Measurements from ENCODE around the gene UBE2C. TPM values are rescaled to one million over a fixed set of nuclear protein-coding genes. Genes with fewer than 3 reads are reported as not detected.
A peak's percentile ranks its signal among the peaks of the same experiment; 100 is the strongest.

UBE2C gene
- total and polyA plus RNA-seq, 2 of the 8 experiments (the other 6 are each of a cell fraction or from before 2014, with no cell fraction given): 243 to 326 TPM

DNA sequence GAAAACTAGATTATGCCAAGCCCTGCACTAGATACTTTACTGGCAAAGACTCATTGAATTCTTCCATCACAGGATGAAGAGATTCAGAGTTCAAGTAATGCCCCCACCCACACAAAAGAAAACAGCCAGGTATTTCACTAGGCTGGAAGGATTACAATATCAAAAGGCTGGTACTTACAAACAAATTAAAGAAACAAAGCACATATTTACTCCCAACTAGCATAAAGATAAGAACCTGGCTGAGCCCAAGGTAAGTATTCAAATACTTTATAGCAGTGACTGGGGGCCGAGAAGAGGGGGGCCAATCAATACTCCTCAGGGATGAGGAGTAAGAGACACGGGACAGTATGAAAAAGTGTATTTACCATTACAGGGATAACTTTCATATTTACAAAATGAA lies 41.0 kb downstream of the UBE2C start:
- no peak overlapping the region for H2AK5ac ChIP-seq (ENCODE audit: low read depth, low read length)
- ChIA-PET POLR2A (ENCODE audit: partially characterized antibody) (interaction anchor here (0.9 to 9.9 kb wide), 11 partner anchors 14 to 99 kb away, joined by 3 to 178 read pairs (median 4); partner anchors contain the start of genes PCIF1, SNX21 and ZSWIM1), CTCF (ENCODE audit: partially characterized antibody) (interaction anchor here (1.1 to 1.6 kb wide), 4 partner anchors 13 to 54 kb away, joined by 3 to 8 read pairs (median 6); no protein-coding TSS in a partner anchor)
- H3K79me1 ChIP-seq (ENCODE audit: low read depth, low read length): no peaks in the 10 kb centered on the region; the same call in 1 of the 2 replicates
- H3K79me2 ChIP-seq (ENCODE audit: control insufficient read depth in 1 of 2, insufficient read depth in 2 of 2, low read length in 2 of 2): peaks cover 0 to 23% of the 10 kb centered on the region in 2 experiments; a peak in 2 of 4 replicates
- H3K23me2 ChIP-seq (ENCODE audit: low read depth, low read length): peaks cover 8% of the 10 kb centered on the region; the same call in 1 of the 2 replicates
- no peak overlapping the region for H3K56ac ChIP-seq (replicated peaks; ENCODE audit: insufficient read length, low read depth, low read length)
- no peak overlapping the region for H3K9ac ChIP-seq (replicated peaks in 1 of 4; ENCODE audit: extremely low read depth in 1 of 4, low read depth in 3 of 4, low read length in 3 of 4)
- no peak overlapping the region for H4K91ac ChIP-seq (replicated peaks; ENCODE audit: insufficient read length, low read length)
- peaks cover 4 to 16% (median 13%) of the 10 kb centered on the region in 4 experiments for H3K4me1 ChIP-seq (replicated peaks in 1 of 4; ENCODE audit: control insufficient read depth in 3 of 4, insufficient read depth in 4 of 4, low read length in 3 of 4)
- no peak overlapping the region for H2AFZ ChIP-seq (ENCODE audit: low read length)
- no peaks in the 10 kb centered on the region for H3K27me3 ChIP-seq (replicated peaks in 1 of 4; ENCODE audit: control insufficient read depth in 3 of 4, extremely low read depth in 1 of 4, insufficient read depth in 3 of 4, low read length in 3 of 4)
- no peak overlapping the region for H3K4ac ChIP-seq (replicated peaks; ENCODE audit: insufficient read length, low read depth, low read length)
- H3K18ac ChIP-seq (ENCODE audit: extremely low read depth, low read length): peak overlapping the region; percentile 84; the same call in 1 of the 2 replicates
- H2BK12ac ChIP-seq (ENCODE audit: low read depth, low read length): no peak overlapping the region
- H2BK15ac ChIP-seq (ENCODE audit: low read length): no peak overlapping the region
- peaks cover 0 to 19% (median 0%) of the 10 kb centered on the region in 4 experiments; a peak in 3 of 8 replicates for H3K36me3 ChIP-seq (ENCODE audit: control insufficient read depth in 2 of 4, insufficient read depth in 4 of 4, low read length in 3 of 4)
- peak overlapping the region in 1 of 4 experiments; percentile 44; a peak in 2 of 8 replicates for H3K4me3 ChIP-seq (ENCODE audit: extremely low read depth in 1 of 4, insufficient read depth in 2 of 4, low read depth in 3 of 4, low read length in 4 of 4)
- WGBS, 2 experiments (ENCODE audit: extremely low coverage in 1 of 2, insufficient coverage in 1 of 2, insufficient read length in 1 of 2, insufficient replicate concordance in 2 of 2, low coverage in 1 of 2, low lambda C conversion rate in 2 of 2, missing lambda C conversion rate in 1 of 2): 7% methylated on average over 2 of the region's 2 CpGs; no CpG with 5 or more reads in 1 of the 2 experiments
- H3K9me3 ChIP-seq (ENCODE audit: insufficient read depth in 2 of 2, low read depth in 1 of 2, low read length in 1 of 2): no peaks in the 10 kb centered on the region
- no peak overlapping the region for H2BK120ac ChIP-seq (replicated peaks; ENCODE audit: low read depth, low read length)
- no peak overlapping the region for H3K27ac ChIP-seq (ENCODE audit: low read depth, low read length)
- FAIRE-seq (no peak), DNase-seq (ENCODE audit: low read depth in 1 of 2, low spot score in 2 of 2) (peak in 1 of 2 experiments; percentile 49)
- no peak overlapping the region for H3K23ac ChIP-seq (ENCODE audit: insufficient read length)
- peak overlapping the region; percentile 73 for H4K5ac ChIP-seq (ENCODE audit: insufficient read length, low read depth, low read length)
- H3K4me2 ChIP-seq (ENCODE audit: insufficient read depth in 1 of 2, low read depth in 2 of 2, low read length in 2 of 2): peak overlapping the region; percentile 54 to 74
- no peaks in the 10 kb centered on the region for H4K20me1 ChIP-seq (replicated peaks in 1 of 2; ENCODE audit: control insufficient read depth in 1 of 2, insufficient read depth in 2 of 2, low read length in 2 of 2)
- H2BK20ac ChIP-seq (ENCODE audit: low read length): peak overlapping the region; percentile 88; the same call in 1 of the 2 replicates
- H2BK5ac ChIP-seq (ENCODE audit: low read depth, low read length): peak overlapping the region; percentile 94; the same call in 1 of the 2 replicates
- no peak overlapping the region for H3K14ac ChIP-seq (ENCODE audit: insufficient read length)
- no peak overlapping the region for H4K8ac ChIP-seq (ENCODE audit: extremely low read depth, insufficient read depth, low read length)
- TF ChIP-seq EP300 (IDR thresholded peaks at IDR 0.05; ENCODE audit: borderline replicate concordance in 1 of 2, low read depth in 2 of 2, low read length in 2 of 2): peak in 1 of 2 experiments; percentile 56; a peak in 1 of 3 replicates
- TF ChIP-seq SP4 (IDR thresholded peaks at IDR 0.05; ENCODE audit: low read length): no peak
- no peak for TF ChIP-seq SIX5 (IDR thresholded peaks at IDR 0.05; ENCODE audit: low read depth, low read length)
- no peak for TF ChIP-seq GABPA (IDR thresholded peaks at IDR 0.05; ENCODE audit: borderline replicate concordance, insufficient read depth, low read length)
- no peak for TF ChIP-seq CEBPB (IDR thresholded peaks at IDR 0.05; ENCODE audit: low read depth, low read length)
- TF ChIP-seq NRF1 (IDR thresholded peaks at IDR 0.05; ENCODE audit: low read depth, low read length): no peak
- no peak for TF ChIP-seq SRF (IDR thresholded peaks at IDR 0.05; ENCODE audit: low read depth, low read length)
- TF ChIP-seq, protein P1, sequence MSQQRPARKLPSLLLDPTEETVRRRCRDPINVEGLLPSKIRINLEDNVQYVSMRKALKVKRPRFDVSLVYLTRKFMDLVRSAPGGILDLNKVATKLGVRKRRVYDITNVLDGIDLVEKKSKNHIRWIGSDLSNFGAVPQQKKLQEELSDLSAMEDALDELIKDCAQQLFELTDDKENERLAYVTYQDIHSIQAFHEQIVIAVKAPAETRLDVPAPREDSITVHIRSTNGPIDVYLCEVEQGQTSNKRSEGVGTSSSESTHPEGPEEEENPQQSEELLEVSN (IDR thresholded peaks at IDR 0.05): no peak
- no peak for TF ChIP-seq ZNF274 (IDR thresholded peaks at IDR 0.05; ENCODE audit: borderline replicate concordance, extremely low read depth, low read length)
- no peak for TF ChIP-seq SUZ12 (IDR thresholded peaks at IDR 0.05; ENCODE audit: low read length)
- TF ChIP-seq CBX8 (IDR thresholded peaks at IDR 0.05; ENCODE audit: borderline replicate concordance, low read depth, low read length): no peak
- no peak for TF ChIP-seq ASH2L (IDR thresholded peaks at IDR 0.05; ENCODE audit: low read length)
- no peak for TF ChIP-seq SIRT6 (IDR thresholded peaks at IDR 0.05; ENCODE audit: low read length)

Measured in H1 (cell line).